Mucosa of descending colon (tissue), 3 donors: ENCODE measurements around the gene PUM1. TPM values are rescaled to one million over a fixed set of nuclear protein-coding genes. Genes with fewer than 3 reads are reported as not detected.

Experiments used
- ATAC-seq: fragments of 200-7000 bp; cut with Tn5 transposase; one replicate; pipeline ENCODE4 v1.9.1; 2020; ENCODE audit warnings: mild to moderate bottlenecking, moderate library complexity
- DNase-seq, 3 donors: peaks; one replicate each; pipeline ENCODE4 v3.0.0-alpha.2; 2020
- H3K36me3 ChIP-seq: fragments of 200-600 bp; one replicate; pipeline ENCODE4 v1.8.0; 2021; ENCODE audit warnings: low read depth, mild to moderate bottlenecking
- H3K4me1 ChIP-seq: fragments of 200-600 bp; one replicate; pipeline ENCODE4 v1.8.0; 2021; ENCODE audit warnings: low read depth, mild to moderate bottlenecking
- H3K4me3 ChIP-seq: fragments of 200-600 bp; one replicate; pipeline ENCODE4 v1.8.0; 2021; ENCODE audit warnings: mild to moderate bottlenecking
- H3K9me3 ChIP-seq: fragments of 200-600 bp; one replicate; pipeline ENCODE4 v1.8.0; 2021; ENCODE audit warnings: mild to moderate bottlenecking
- intact Hi-C, 2 donors: fragments of 100-400 bp; cut with DNase I in 1 of 2; cut with micrococcal nuclease in 1 of 2; formaldehyde crosslinking; loops; one replicate each; pipeline versions ENCODE4 v1.11.0 to v1.11.1; 2022; cut with DNase I, micrococcal nuclease
- total RNA-seq, 3 donors: library from RNA; stranded (reverse); fragmentation: NEBNext Ultra II Directional in 2 of 3; extraction: Animal tissue kit (Norgen Biotek cat#: 25700) in 2 of 3; gene quantifications; one replicate each; pipeline versions ENCODE4 v1.2.1 to v1.2.4, GENCODE V29; 2021 to 2023
- TF ChIP-seq, protein P1 (sequence below): fragments of 200-600 bp; IDR thresholded peaks from one replicate; pipeline ENCODE4 v1.8.0; 2022; ENCODE audit warnings: antibody characterized with exemption, mild to moderate bottlenecking
- donor health status: DM: no; HTN: no; CAD: no; lungs with moderate emphysema.
- donor health status: DM: no; HTN: no; CAD: no.
- donor health status: DM: no; HTN: yes; CAD: no.

PUM1 gene
- total RNA-seq, 3 donors from 2014 or later, result 116 to 135 (median 127) TPM

DNA sequence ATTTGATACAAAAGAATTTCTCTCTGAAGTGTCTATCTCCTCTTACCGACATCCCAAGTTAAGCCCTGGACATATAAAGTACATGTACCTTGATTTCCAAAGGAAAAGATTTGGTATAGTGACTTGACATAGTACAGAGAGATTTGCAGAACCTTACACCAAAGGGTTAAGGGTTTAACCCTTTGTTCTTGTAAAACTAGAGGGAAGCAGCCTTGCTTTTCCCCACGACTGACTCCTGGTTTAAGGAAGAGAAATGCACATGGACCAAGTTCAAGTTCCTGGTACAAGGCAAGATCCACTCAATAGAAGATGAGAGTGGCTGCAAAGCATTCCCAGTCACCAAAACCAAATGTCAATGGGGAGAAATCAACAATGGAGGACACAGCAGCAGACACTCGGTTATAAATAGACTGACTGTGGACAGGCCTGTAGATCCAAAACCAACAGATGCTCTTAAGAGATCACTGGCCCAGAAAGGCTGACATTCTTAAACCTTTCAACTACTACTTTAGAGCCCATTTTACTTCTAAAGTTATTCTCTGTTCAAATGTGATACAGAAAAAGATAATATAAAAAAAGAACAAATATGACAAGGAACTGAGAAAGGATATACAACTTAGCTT lies 69.4 kb downstream of the PUM1 start:
- no peaks in the 10 kb centered on the region for H3K9me3 ChIP-seq
- TF ChIP-seq, protein P1, sequence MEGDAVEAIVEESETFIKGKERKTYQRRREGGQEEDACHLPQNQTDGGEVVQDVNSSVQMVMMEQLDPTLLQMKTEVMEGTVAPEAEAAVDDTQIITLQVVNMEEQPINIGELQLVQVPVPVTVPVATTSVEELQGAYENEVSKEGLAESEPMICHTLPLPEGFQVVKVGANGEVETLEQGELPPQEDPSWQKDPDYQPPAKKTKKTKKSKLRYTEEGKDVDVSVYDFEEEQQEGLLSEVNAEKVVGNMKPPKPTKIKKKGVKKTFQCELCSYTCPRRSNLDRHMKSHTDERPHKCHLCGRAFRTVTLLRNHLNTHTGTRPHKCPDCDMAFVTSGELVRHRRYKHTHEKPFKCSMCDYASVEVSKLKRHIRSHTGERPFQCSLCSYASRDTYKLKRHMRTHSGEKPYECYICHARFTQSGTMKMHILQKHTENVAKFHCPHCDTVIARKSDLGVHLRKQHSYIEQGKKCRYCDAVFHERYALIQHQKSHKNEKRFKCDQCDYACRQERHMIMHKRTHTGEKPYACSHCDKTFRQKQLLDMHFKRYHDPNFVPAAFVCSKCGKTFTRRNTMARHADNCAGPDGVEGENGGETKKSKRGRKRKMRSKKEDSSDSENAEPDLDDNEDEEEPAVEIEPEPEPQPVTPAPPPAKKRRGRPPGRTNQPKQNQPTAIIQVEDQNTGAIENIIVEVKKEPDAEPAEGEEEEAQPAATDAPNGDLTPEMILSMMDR, result no peak
- no peak overlapping the region for H3K4me3 ChIP-seq
- intact Hi-C loops, result no loop called here
- DNase-seq (no peak), ATAC-seq (no peak)
- H3K36me3 ChIP-seq, result no peaks in the 10 kb centered on the region
- no peaks in the 10 kb centered on the region for H3K4me1 ChIP-seq

DNA sequence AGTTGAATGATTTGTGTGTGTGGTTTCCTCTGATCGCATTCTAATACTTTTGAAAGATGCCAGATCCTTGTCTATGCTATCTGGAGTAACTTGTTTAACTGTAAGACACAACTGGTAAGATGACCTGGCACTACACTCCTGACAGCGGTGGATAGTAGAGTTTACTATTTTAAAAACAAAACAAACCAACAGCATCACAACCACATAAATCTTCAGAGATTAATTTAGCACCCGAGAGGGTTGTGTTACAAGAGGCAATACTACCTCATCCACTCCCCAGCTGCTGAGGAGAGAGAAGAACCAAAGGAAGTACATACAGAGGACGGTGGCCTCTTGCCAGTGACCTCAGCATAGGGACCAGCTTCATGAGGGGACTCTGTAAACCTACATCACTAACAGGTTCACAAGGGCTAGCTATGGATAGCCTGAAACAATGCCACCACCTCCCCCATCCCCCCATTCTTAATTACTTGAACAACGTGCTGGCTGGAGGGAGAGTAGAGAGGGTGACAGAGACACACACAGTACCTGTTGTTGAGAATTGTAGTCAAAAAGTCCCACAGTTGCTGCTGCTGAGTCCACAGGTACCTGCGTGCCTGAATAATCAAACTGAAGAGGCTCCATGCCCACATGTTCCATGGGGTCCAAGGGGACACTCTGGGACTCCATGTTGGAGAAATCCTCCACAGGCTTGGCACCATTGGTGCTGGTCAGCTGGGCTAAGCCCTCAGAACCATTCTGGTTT lies 73.5 kb downstream of the PUM1 start:
- no peak for DNase-seq
- intact Hi-C loops, result no loop called here
- Histone ChIP-seq H3K4me3 (no peak overlapping the region), H3K9me3 (no peaks in the 10 kb centered on the region), H3K36me3 (no peaks in the 10 kb centered on the region), H3K4me1 (no peaks in the 10 kb centered on the region)
- ATAC-seq, result no peak
- TF ChIP-seq, protein P1, result no peak

DNA sequence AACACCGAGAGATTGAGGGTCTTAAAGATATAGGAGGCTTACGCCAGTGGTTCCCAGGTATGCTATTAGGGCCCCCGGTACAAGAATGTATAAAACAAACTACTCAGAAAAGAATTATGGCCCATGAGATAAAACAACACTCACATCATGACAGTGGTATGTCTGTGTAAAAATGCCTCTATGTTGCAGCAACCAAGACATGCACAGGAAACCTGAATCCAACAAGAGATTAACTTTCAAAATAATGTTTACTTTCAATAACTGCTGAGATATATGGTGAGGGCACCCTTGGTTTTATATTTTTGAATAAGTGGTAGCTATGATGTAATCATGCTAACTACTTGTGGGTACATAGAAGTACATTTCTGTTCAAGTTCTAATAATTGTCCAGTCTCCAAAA lies 74.9 kb downstream of the PUM1 start:
- no peaks in the 10 kb centered on the region for H3K4me1 ChIP-seq
- H3K4me3 ChIP-seq, result no peak overlapping the region
- intact Hi-C loops, result no loop called here
- H3K36me3 ChIP-seq, result no peaks in the 10 kb centered on the region
- no peaks in the 10 kb centered on the region for H3K9me3 ChIP-seq
- DNase-seq (no peak), ATAC-seq (no peak)
- TF ChIP-seq, protein P1, result no peak

DNA sequence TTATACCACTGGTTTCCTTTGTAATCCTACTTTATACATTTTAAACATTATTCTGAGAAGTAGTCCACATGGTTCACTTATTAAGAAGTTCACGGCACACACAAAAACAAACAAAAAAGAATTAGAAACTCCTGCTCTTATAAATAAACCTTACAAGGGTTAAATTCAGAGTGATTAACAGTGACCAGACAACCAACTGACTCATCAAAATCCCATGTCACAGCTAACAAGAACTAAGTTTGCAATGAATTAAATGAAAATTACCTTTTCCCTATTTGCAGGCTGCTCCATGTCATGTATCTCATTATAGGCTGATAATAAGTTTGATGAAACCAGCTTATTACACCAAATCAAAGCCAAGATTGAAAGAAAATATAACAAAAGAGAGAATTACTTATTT lies 77.5 kb downstream of the PUM1 start:
- H3K36me3 ChIP-seq, result no peaks in the 10 kb centered on the region
- DNase-seq, result no peak
- intact Hi-C loops, result no loop called here
- no peaks in the 10 kb centered on the region for H3K9me3 ChIP-seq
- peaks cover 8% of the 10 kb centered on the region for H3K4me1 ChIP-seq
- ATAC-seq, result no peak
- no peak overlapping the region for H3K4me3 ChIP-seq
- TF ChIP-seq, protein P1, result no peak

DNA sequence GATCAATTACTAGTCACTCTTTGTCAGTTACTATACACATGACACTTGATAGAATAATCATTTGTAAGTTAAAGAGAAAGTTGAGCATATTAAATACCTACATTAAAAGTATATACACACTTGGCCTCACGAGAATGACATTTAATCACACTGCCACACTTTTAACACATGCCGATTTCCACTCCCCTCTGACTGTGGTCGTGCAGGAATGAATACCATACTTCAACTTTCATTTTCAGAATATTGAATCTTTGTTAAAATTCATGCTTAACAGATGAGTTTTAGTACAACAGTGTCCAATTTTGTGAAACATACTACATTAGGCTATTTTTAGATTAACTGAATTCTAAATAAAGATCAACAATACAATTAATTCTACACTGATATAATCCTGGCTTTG lies 78.8 kb downstream of the PUM1 start:
- intact Hi-C loops, result no loop called here
- Histone ChIP-seq H3K4me1 (peaks cover 8% of the 10 kb centered on the region), H3K36me3 (no peaks in the 10 kb centered on the region), H3K4me3 (no peak overlapping the region), H3K9me3 (no peaks in the 10 kb centered on the region)
- no peak for ATAC-seq
- TF ChIP-seq, protein P1, result no peak
- DNase-seq, result no peak
